Regular cardiac myocyte (primary cell): ENCODE results near the gene RNF113B. TPM values are rescaled to one million over a fixed set of nuclear protein-coding genes. Genes with fewer than 3 reads are reported as not detected.

Experiments used
- total RNA-seq: library from RNA; depleted of rRNA; stranded (reverse); fragments of >200 nt; gene quantifications from 2 replicates; pipeline ENCODE4 v1.2.3, GENCODE V29; 2014

The RNF113B gene
- not detected in 2 replicates for total RNA-seq

GRCh38 chr13:98176777-98177608, at the start of gene RNF113B:
RNF113B (minus strand) TSS chr13:98177269; CDS start chr13:98177236, 33 bp downstream.

DNA sequence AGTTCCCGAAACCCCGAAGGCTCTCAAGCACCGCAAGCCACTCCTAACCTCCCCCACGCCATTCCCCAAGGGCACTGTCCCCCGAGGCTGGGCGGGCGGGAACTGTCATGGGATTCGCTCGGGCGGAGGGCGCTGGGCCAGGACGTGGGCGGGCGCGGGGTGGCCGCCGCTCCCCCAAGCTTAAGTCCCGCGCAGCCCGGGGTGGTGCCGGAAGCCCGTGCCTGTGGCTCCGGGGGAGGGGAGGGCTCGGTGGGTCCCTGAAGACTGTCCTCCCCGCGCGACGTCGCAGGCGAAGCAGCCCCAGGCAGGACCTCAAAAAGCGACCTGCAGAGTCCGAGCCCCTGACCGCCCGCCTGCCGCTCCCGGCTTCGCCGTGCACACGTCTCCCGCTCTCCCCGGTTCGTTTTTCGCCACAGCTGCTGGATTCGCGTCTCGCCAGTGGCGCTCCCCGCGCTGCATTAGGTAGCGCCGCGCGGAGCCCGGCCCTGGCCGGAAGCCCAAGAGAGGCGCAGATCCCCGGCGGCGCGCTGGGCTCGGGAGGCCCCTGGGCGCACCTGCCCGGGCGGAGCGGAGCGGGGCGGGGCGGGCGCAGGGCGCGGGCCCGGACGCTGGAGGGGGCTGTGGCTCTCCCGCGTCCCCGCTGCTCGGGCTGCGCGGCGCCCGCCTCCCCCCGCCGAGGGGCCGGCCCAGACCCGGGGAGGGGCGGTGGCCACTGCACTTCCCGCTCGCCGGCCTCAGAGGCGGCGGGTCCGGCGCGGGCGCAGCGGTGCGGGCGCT, 34.5 kb downstream of the RNF113B start, which contains the start of gene FARP1:
TSS of gene FARP1 (plus strand) at position 715 of the 777 bp plus-strand sequence. CDS start 70,149 bp downstream, outside the sequence.

Other genes starting within 250 kb of the RNF113B start
- 250 and 314 TPM in 2 replicates for gene IPO5, start 223.6 kb downstream of the RNF113B start, total RNA-seq
- 18.6 and 27.2 TPM in 2 replicates for gene FARP1, start 34.2 kb downstream of the RNF113B start, total RNA-seq